Measurements from ENCODE around the gene IL16. TPM values are rescaled to one million over a fixed set of nuclear protein-coding genes. Genes with fewer than 3 reads are reported as not detected.
A peak's percentile ranks its signal among the peaks of the same experiment; 100 is the strongest.

IL16 gene
- polyA plus RNA-seq, 1 donor: 8.1 TPM

- Histone ChIP-seq H3K9me3 (ENCODE audit: control insufficient read depth, low read depth, low read length) (no peaks in the 10 kb centered on the region), H3K4me3 (ENCODE audit: low read length) (no peak overlapping the region), H3K36me3 (ENCODE audit: control insufficient read depth, insufficient read depth, low read length) (no peaks in the 10 kb centered on the region), H3K27me3 (ENCODE audit: control insufficient read depth, insufficient read depth, low read length) (peaks cover 3% of the 10 kb centered on the region), H3K27ac (ENCODE audit: low read length) (no peak overlapping the region), H3K4me1 (ENCODE audit: control insufficient read depth, insufficient read depth, low read length) (no peaks in the 10 kb centered on the region)
- WGBS (ENCODE audit: insufficient coverage, low lambda C conversion rate): no CpG with 5 or more reads among the region's 12 CpGs
- no peak for DNase-seq
Observed at GRCh38 chr15:81292523-81293001, 95.9 kb downstream of the IL16 start.

DNA sequence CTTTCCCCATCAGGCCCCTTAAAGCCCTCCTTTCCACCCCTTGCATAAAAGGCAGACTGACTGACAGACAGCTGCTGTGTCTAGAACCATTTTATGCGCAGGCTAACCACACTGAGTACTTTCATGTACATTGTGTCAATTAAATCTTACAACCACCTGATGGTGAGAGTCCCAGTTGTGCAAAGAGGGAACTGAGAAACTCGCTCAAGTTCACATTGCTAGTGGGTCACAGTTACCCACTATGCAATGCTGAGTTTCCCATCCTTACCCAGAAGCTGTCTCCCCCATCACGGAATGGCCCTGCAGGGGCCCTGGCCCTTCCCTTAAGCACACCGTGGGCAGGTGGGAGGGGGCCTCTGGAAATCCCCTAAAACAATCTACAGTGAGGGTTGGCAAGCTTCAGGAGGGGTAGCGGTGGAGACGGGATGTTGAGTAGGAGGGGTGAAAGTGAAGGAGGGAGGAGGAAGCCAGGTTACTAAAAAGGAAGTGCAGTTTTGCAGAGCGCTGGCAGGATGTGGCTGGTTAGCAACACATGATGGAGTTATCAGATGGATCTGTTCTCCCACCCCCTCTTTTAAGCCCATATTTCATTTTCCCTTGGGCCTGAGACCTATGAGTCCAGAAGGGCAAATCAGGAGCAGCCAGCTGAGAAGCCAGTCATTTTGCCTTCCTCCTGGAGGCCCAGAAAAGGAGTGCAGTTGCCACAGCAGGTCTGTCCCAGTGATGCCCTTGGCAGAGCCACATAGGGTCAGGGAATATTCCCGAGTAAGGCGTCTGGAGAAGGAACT, 97.2 kb downstream of the IL16 start:
- H3K36me3 ChIP-seq (ENCODE audit: control insufficient read depth, insufficient read depth, low read length): no peaks in the 10 kb centered on the region
- H3K27ac ChIP-seq (ENCODE audit: low read length): no peak overlapping the region
- no CpG with 5 or more reads among the region's 9 CpGs for WGBS (ENCODE audit: insufficient coverage, low lambda C conversion rate)
- no peak overlapping the region for H3K4me3 ChIP-seq (ENCODE audit: low read length)
- DNase-seq: peak in 1 of 2 donors; percentile 27
- H3K4me1 ChIP-seq (ENCODE audit: control insufficient read depth, insufficient read depth, low read length): no peaks in the 10 kb centered on the region
- peaks cover 3% of the 10 kb centered on the region for H3K27me3 ChIP-seq (ENCODE audit: control insufficient read depth, insufficient read depth, low read length)
- no peaks in the 10 kb centered on the region for H3K9me3 ChIP-seq (ENCODE audit: control insufficient read depth, low read depth, low read length)

DNA sequence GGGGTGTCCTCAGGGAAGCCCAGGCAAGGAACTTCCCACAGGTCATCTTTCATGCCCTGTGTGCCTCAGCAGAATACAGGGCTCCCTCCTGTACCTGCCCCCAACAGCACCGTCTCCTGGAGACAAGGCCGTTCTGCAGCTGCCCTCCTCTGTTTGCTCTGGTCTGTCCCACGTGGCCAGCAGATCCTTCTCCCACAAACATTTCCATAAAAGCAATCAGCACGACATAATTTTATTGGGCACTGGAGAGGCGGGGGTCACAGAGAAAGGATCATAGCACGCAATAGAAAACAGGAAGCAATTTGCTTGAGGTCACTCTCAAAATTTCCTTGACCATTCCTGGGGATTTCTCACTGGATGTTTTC, 97.8 kb downstream of the IL16 start:
- Histone ChIP-seq H3K27ac (ENCODE audit: low read length) (no peak overlapping the region), H3K36me3 (ENCODE audit: control insufficient read depth, insufficient read depth, low read length) (no peaks in the 10 kb centered on the region), H3K27me3 (ENCODE audit: control insufficient read depth, insufficient read depth, low read length) (peaks cover 3% of the 10 kb centered on the region), H3K4me1 (ENCODE audit: control insufficient read depth, insufficient read depth, low read length) (no peaks in the 10 kb centered on the region), H3K4me3 (ENCODE audit: low read length) (no peak overlapping the region), H3K9me3 (ENCODE audit: control insufficient read depth, low read depth, low read length) (no peaks in the 10 kb centered on the region)
- no peak for DNase-seq
- WGBS (ENCODE audit: insufficient coverage, low lambda C conversion rate): no CpG with 5 or more reads among the region's 6 CpGs

DNA sequence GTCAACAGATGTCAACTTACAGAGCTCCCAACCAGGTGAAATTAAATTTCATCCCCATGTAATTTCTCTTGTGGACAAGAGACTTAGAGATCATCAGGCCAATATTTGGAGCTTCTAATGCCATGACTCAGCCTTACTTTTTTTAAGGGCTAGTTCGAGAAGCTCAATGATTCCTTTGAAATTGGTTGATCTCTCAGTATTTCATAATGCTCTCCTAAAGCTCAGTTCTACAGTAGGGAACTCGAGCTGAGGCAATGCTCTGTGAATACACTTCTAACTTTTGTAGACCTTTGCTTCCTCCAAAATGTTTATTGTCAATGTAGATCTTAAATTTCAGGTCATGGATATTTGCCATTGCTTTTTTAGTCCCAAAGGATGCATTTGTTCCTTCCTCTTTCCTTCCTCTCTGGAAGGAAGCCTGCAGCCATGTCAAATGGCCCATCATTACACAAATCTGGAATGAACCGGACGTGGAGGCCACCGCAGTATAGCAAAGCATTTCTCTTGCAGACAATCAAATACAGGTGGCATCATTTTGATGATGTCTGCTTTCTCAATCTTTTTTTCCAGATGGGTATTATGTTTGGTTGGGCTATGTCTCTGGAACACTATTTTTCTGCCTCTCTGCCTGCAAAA, 98.9 kb downstream of the IL16 start:
- peaks cover 3% of the 10 kb centered on the region for H3K27me3 ChIP-seq (ENCODE audit: control insufficient read depth, insufficient read depth, low read length)
- no peaks in the 10 kb centered on the region for H3K9me3 ChIP-seq (ENCODE audit: control insufficient read depth, low read depth, low read length)
- no peak overlapping the region for H3K4me3 ChIP-seq (ENCODE audit: low read length)
- H3K36me3 ChIP-seq (ENCODE audit: control insufficient read depth, insufficient read depth, low read length): no peaks in the 10 kb centered on the region
- DNase-seq: no peak
- no peak overlapping the region for H3K27ac ChIP-seq (ENCODE audit: low read length)
- H3K4me1 ChIP-seq (ENCODE audit: control insufficient read depth, insufficient read depth, low read length): no peaks in the 10 kb centered on the region
- WGBS (ENCODE audit: insufficient coverage, low lambda C conversion rate): no CpG with 5 or more reads among the region's 5 CpGs

DNA sequence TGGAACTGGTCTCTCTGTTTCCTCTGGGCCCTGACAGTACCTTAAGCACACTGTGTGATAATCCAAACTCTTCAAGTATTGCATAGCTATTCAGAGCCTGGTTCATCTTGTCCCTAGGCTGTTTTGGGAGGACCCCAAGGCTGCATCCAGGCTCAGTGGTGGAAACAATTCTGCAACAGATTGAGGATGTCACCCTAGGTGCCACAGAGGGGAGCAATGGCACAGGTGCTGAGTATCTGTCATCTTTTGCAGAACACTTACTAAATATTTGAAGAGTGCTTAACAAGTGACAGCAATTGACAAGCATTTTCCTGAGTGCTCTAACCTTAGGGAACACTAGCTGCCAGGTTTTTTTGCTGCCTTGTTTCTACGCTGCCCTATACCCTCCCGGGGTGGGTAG, 99.5 kb downstream of the IL16 start:
- no peak overlapping the region for H3K4me3 ChIP-seq (ENCODE audit: low read length)
- 80% methylated on average over 1 of the region's 2 CpGs for WGBS (ENCODE audit: insufficient coverage, low lambda C conversion rate)
- peaks cover 3% of the 10 kb centered on the region for H3K27me3 ChIP-seq (ENCODE audit: control insufficient read depth, insufficient read depth, low read length)
- no peak for DNase-seq
- H3K4me1 ChIP-seq (ENCODE audit: control insufficient read depth, insufficient read depth, low read length): no peaks in the 10 kb centered on the region
- no peaks in the 10 kb centered on the region for H3K36me3 ChIP-seq (ENCODE audit: control insufficient read depth, insufficient read depth, low read length)
- H3K27ac ChIP-seq (ENCODE audit: low read length): peak overlapping the region; percentile 26
- no peaks in the 10 kb centered on the region for H3K9me3 ChIP-seq (ENCODE audit: control insufficient read depth, low read depth, low read length)

DNA sequence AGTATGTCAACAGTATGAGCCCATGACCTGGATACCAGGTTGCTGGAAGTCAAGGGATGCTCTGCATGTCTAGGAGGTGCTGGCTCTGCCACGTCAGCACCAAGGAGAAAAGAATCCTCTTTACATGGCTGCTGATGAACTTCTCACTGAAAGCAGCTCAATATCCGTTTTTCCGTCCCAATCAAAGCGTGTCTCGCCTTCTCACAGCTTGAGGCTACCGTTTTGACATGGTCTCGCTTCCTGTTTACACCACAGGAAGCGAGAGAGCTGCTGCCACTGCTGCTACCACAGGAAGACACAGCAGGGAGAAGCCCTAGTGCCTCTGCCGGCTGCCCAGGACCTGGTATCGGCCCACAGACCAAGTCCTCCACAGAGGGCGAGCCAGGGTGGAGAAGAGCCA, 100.0 kb downstream of the IL16 start:
- peak overlapping the region; percentile 16 for H3K4me3 ChIP-seq (ENCODE audit: low read length)
- WGBS (ENCODE audit: insufficient coverage, low lambda C conversion rate): 100% methylated on average over 2 of the region's 11 CpGs
- H3K27me3 ChIP-seq (ENCODE audit: control insufficient read depth, insufficient read depth, low read length): peaks cover 3% of the 10 kb centered on the region
- H3K4me1 ChIP-seq (ENCODE audit: control insufficient read depth, insufficient read depth, low read length): no peaks in the 10 kb centered on the region
- H3K27ac ChIP-seq (ENCODE audit: low read length): peak overlapping the region; percentile 26
- H3K36me3 ChIP-seq (ENCODE audit: control insufficient read depth, insufficient read depth, low read length): no peaks in the 10 kb centered on the region
- peak; percentile 26 to 29 for DNase-seq
- no peaks in the 10 kb centered on the region for H3K9me3 ChIP-seq (ENCODE audit: control insufficient read depth, low read depth, low read length)

DNA sequence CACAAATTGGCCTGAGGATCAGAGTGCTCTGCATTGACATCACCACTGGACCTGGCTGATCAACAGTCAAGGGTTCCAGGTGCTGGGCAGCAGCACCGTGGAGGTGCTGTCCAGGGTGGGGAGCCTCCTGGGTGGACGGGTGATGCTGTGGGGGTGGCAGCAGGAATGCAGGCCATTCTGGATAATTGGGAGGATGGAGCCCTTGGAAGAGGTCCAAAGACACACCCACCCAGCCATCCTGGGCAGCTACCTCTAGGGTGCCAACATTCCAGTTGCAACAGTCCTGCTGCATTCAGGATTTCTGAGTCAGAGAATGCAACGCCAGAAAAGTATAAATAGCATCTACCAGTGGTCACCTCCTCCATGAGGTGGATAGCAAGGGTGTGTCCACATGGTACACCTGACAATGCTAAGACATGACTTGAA, 100.5 kb downstream of the IL16 start:
- no CpG with 5 or more reads among the region's 3 CpGs for WGBS (ENCODE audit: insufficient coverage, low lambda C conversion rate)
- no peak for DNase-seq
- no peaks in the 10 kb centered on the region for H3K4me1 ChIP-seq (ENCODE audit: control insufficient read depth, insufficient read depth, low read length)
- H3K27ac ChIP-seq (ENCODE audit: low read length): no peak overlapping the region
- H3K36me3 ChIP-seq (ENCODE audit: control insufficient read depth, insufficient read depth, low read length): no peaks in the 10 kb centered on the region
- H3K9me3 ChIP-seq (ENCODE audit: control insufficient read depth, low read depth, low read length): no peaks in the 10 kb centered on the region
- peak overlapping the region; percentile 16 for H3K4me3 ChIP-seq (ENCODE audit: low read length)
- H3K27me3 ChIP-seq (ENCODE audit: control insufficient read depth, insufficient read depth, low read length): peaks cover 3% of the 10 kb centered on the region

GRCh38 chr15:81297603-81298575, 101.2 kb downstream of the IL16 start:
- H3K9me3 ChIP-seq (ENCODE audit: control insufficient read depth, low read depth, low read length): no peaks in the 10 kb centered on the region
- H3K27ac ChIP-seq (ENCODE audit: low read length): no peak overlapping the region
- no CpG with 5 or more reads among the region's 4 CpGs for WGBS (ENCODE audit: insufficient coverage, low lambda C conversion rate)
- DNase-seq: no peak
- no peaks in the 10 kb centered on the region for H3K36me3 ChIP-seq (ENCODE audit: control insufficient read depth, insufficient read depth, low read length)
- H3K4me1 ChIP-seq (ENCODE audit: control insufficient read depth, insufficient read depth, low read length): no peaks in the 10 kb centered on the region
- H3K4me3 ChIP-seq (ENCODE audit: low read length): peak overlapping the region; percentile 16
- H3K27me3 ChIP-seq (ENCODE audit: control insufficient read depth, insufficient read depth, low read length): peaks cover 3% of the 10 kb centered on the region

GRCh38 chr15:81298611-81299010, 101.9 kb downstream of the IL16 start:
- no peaks in the 10 kb centered on the region for H3K36me3 ChIP-seq (ENCODE audit: control insufficient read depth, insufficient read depth, low read length)
- no CpG with 5 or more reads among the region's 6 CpGs for WGBS (ENCODE audit: insufficient coverage, low lambda C conversion rate)
- H3K4me3 ChIP-seq (ENCODE audit: low read length): no peak overlapping the region

DNA sequence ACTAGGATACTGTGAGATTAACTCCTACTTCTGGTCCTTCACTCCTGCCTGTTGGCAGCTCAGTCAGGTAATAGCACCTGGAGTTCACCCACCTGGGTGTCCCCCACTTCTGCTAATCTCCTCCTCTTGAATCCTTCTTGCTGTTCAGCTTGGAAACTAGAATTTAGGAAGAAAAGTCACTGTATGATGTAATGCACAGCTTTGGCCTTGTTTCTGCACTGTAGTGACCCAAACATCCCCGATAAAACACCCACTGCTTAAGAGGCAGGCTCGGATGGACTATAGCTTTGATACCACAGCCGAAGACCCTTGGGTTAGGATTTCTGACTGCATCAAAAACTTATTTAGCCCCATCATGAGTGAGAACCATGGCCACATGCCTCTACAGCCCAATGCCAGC, 102.5 kb downstream of the IL16 start:
- no CpG with 5 or more reads among the region's 3 CpGs for WGBS (ENCODE audit: insufficient coverage, low lambda C conversion rate)
- peaks cover 3% of the 10 kb centered on the region for H3K27me3 ChIP-seq (ENCODE audit: control insufficient read depth, insufficient read depth, low read length)
- no peak overlapping the region for H3K4me3 ChIP-seq (ENCODE audit: low read length)
- H3K36me3 ChIP-seq (ENCODE audit: control insufficient read depth, insufficient read depth, low read length): no peaks in the 10 kb centered on the region
- no peak overlapping the region for H3K27ac ChIP-seq (ENCODE audit: low read length)
- no peaks in the 10 kb centered on the region for H3K4me1 ChIP-seq (ENCODE audit: control insufficient read depth, insufficient read depth, low read length)
- no peak for DNase-seq
- no peaks in the 10 kb centered on the region for H3K9me3 ChIP-seq (ENCODE audit: control insufficient read depth, low read depth, low read length)

More at GRCh38 chr15:81298611-81299010, 101.9 kb downstream of the IL16 start:
- Histone ChIP-seq H3K27me3 (ENCODE audit: control insufficient read depth, insufficient read depth, low read length) (peaks cover 3% of the 10 kb centered on the region), H3K4me1 (ENCODE audit: control insufficient read depth, insufficient read depth, low read length) (no peaks in the 10 kb centered on the region), H3K9me3 (ENCODE audit: control insufficient read depth, low read depth, low read length) (no peaks in the 10 kb centered on the region), H3K27ac (ENCODE audit: low read length) (no peak overlapping the region)
- no peak for DNase-seq

All from large intestine (tissue), 3 donors.